GM18519 (cell line): ENCODE data around the gene GAPVD1.
"Not testable (repeated sequence)": the region's sequence is repeated elsewhere in the genome, so short reads cannot be mapped to it uniquely, and the experiment has no call there.

Experiments used
- ATAC-seq: cut with Tn5 transposase; IDR thresholded peaks from one replicate; pipeline ENCODE4 v1.9.1; 2021; ENCODE audit warnings: mild to moderate bottlenecking, moderate library complexity; ENCODE audit not compliant: unreplicated experiment, low FRiP score

The GAPVD1 gene

GRCh38 chr9:125302241-125302640 is 40.6 kb downstream of the GAPVD1 start:
- no peak for ATAC-seq

DNA sequence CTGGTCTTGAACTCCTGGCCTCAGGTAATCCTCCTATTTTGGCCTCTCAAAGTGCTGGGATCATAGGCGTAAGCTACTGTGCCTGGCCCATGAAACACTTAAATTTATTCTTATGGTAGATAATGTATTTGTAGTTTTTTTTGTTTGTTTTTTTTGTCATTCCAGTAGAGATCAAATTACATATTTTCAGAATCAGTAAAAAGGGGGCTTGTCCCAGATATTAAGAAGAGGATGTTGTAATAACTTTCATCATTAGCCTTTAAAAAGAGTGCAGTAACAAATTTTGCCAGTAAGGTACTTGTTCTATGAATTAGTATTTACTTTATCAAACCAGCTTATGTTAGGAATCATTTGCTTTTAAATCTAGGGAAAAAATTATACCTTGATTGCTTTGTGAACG is 42.6 kb downstream of the GAPVD1 start:
- no peak for ATAC-seq

- no peak for ATAC-seq
Measured at GRCh38 chr9:125312411-125312810, 50.8 kb downstream of the GAPVD1 start.

GRCh38 chr9:125316359-125316758 is 54.7 kb downstream of the GAPVD1 start:
- ATAC-seq, result not testable (repeated sequence)

DNA sequence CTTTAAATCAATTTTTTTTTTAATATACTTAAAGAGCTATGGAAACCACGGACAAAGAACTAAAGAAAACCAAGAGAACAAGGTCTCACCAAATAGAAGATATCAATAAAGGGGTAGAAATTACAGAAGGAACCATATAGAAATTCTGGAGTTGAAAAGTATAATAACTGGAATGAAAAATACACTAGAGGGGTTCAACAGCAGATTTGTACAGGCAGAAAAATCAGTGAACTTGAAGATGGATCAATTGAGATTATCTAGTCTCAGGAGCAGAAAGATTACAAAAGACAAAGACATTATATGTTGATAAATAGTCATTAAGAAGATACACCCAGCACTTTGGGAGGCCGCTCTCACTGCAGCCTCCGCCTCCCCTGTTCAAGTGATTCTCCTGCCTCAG is 56.1 kb downstream of the GAPVD1 start:
- ATAC-seq, result no peak

DNA sequence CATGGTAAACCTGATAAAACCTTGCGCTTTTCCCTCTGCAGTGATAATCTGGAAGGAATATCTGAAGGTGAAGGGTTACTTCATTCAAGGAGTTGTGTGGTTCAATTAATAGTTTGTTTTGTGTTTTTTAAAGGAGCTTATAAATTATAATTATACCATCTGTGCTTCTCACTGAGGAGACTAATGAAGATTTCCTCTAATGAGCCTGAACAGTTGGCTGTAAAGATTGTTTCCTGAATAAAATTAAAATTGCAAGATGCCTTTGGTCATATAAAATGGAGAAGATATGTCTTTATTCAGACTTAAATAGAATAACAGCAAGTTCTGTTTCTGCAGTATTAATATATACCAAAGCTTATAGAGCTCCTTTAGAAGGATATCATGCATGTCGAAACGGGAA is 59.9 kb downstream of the GAPVD1 start:
- ATAC-seq, result no peak

GRCh38 chr9:125323615-125324014 is 62.0 kb downstream of the GAPVD1 start:
- no peak for ATAC-seq

DNA sequence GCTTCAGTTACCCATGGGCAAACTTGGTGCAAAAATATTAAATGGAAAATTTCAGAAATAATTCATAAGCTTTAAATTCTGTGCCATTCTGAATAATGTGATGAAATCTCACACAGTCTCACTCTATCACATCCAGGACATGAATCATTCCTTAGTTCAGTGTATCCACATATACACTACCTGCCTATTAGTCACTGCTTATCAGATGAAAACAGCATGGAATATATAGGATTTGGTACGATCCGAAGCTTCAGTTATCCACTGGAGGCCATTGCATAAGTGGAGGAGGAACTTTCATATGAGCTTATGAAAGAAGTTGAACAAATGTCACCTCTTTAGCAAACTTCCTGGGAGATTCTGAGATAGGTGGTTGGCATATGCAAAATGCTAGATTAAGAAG is 64.2 kb downstream of the GAPVD1 start:
- no peak for ATAC-seq

DNA sequence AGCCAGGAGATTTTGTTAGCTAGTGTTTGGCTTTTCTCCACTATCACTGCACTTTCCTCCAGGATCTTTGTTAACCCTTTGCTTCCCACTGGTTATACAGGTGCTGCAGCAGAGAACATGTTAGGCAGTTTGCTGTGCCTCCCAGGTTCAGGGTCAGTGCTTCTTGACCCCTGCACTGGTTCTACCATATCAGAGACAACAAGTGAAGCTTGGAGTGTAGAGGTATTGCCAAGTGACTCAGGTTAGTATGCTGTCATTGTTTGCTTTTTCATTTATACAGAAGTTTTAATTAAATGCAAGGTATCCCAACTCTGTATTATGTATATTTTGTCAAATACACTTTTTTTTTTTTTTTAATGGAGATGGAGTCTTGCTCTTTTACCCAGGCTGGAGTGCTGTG is 68.4 kb downstream of the GAPVD1 start:
- no peak for ATAC-seq

DNA sequence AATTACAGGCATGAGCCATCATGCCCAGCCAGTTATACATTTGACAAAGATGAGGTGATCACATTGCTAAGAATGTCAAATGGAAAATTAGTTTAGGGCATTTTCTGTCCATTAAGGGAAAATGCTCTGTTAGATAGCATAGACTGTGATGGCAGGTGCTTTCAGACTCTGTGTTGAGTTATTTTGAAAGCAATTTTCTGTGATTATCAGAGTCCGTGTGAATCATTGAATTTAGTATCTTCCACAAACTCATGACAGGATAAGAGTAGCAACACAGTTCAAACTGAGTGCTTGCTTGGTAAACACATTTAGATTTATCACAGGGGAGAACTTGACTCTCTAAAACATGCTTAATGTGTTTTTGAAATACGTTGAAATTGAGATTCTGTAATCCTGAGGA is 69.0 kb downstream of the GAPVD1 start:
- no peak for ATAC-seq

DNA sequence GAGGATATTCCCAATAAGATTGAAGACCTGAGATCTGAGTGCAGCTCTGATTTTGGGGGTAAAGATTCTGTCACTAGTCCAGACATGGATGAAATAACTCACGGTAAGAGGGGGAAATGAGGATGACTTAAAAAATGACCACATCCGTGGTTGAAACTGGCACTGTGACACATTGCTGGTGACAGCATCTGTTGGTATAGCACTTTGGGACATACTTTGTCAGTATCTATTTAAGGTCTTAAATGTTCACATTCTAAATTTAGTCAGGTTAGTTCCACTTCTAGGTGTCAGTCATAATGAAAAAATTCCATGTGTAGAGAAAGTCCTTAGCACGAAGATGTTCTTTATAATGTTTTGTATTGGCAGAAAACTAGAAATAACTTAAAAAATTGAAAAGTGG is 70.9 kb downstream of the GAPVD1 start:
- ATAC-seq, result no peak

DNA sequence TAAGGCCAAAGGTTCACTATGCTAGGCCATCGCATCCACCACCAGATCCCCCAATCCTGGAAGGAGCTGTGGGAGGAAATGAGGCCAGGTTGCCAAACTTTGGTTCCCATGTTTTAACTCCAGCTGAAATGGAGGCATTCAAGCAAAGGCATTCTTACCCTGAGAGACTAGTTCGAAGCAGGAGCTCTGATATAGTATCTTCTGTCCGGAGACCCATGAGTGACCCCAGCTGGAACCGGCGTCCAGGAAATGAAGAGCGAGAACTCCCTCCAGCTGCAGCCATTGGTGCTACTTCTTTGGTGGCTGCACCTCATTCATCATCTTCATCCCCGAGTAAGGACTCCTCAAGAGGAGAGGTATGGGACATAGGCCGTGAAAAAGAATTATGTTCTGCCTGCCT is 75.6 kb downstream of the GAPVD1 start:
- ATAC-seq, result no peak

DNA sequence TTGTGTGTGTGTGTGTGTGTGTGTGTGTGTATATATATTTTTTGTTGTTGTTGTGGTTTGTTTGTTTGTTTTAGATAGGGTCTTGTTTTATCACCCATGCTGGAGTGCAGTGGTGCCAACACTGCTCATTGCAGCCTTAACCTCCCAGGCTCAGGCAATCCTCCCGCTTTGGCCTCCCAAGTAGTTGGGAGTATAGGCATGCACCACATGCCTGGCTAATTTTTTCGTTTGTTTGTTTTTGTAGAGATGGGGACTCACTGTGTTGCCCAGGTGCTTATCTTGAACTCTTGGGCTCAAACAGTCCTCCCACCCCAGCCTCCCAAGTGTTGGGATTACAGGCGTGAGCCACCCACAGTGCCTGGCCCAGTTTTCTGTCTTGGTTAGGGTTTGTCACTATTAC is 77.3 kb downstream of the GAPVD1 start:
- no peak for ATAC-seq

DNA sequence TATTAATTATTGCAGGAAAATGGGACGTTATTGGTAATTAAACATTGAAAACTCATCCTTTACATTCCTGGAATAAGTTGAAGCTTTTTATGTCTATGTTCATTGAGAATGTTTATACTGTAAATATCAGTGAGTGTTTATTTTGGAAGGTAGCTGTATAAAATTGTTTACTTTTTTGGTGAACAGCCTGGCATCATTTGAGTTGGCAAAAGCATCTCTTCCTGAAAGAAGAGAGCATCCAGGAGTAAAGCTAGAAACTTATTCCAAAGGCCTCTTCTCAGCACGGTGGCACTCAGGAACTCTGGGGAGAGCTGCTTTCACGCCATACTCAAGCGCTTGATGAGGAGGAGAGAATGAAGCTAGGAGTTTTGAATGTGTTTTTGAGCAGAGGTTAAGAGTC is 79.9 kb downstream of the GAPVD1 start:
- no peak for ATAC-seq

DNA sequence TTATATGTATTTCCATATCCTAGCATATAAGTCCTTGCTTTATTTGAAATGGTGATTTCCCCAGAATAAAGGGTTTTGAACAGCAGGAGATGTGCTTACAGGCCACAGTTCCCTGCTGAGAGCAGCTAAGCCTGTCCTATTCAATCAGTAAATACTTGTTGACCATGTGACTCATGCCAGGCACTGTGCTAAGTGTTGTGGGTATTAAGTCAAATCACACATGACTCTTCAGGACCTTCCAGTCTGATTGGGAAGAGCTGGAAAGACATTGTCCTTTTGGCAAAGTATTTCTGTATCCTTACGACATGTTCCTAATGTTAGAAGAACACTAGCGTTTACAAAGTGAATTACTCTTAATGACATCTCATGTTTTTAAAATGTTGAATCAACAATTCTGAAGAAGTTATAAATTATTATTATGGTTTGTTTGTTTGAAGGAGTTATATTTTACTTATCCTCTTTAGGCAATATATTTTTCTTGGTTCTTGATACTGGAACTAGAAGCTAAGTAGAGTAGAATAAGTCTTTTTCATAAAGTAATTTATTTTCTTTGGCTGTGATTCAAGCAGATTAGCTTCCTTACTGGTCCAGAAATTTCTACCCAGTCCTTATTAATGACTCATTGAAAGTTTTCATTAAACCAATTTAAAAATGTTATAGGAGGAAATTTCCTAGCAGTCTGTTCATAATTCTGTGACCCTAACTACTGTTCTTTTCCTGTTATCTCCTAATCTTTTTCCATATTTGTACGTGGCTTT is 82.1 kb downstream of the GAPVD1 start:
- ATAC-seq, result no peak

DNA sequence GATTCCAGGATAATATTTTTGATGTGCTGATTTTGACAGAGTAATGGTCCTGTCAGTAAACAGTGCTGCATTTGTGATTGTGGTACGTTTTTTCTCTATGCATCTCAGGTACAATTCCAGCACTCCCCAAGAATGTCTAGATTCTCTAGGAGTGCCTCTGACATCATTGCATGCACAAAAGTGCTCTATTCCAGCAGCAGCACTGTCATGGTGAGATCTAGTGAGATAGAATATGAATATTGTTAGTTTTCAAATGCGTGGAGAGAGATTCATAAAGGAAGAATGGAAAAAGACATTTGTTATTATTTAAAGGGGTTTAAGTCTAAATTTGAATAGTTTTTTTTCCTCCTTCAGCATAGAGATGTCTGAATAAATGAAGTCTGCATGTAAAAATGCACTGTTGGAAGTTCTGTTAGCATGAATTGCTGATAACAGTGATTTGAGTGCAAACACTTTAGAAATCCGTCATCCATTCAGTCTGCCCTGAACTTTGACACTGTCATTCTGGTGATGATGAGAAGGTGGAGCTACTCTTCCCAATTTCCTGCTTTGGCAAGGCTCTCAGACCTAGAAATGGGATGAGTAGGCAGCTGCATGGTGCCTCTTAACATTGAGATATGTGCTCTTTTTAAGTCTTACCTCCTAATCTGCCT is 84.6 kb downstream of the GAPVD1 start:
- no peak for ATAC-seq

DNA sequence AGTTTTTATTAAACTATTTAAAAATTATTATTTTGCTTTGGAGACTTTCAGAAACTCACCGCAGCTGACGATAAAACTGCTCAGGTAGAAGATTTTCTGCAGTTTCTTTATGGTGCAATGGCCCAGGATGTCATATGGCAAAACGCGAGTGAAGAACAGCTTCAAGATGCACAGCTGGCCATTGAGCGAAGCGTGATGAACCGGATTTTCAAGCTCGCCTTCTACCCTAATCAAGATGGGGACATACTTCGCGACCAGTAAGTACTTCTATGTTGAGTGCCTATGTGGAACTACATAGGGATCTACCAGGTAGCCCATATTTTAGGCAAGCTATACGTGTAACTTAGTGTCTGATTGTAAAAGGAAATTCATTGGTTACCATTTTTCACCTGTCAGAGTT is 94.0 kb downstream of the GAPVD1 start:
- no peak for ATAC-seq

DNA sequence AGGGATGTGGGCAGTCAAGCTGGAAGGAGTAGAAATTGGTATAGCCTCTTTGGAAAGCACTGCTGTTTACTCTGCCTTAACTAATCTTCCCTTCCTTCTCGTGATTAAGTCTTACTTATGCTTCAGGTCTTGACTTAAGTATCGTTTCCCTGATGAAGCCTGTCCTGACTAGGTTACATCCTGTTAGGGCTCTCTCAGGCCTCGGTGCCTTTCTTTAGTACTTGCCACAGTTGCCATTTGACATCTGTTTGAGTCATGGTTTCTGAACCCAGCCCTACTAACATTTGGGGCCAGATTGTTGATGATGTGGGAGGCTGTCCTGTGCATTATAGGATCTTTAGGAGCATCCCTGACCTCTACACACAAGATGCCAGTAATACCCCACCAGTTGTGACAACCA is 94.4 kb downstream of the GAPVD1 start:
- no peak for ATAC-seq

- no peak for ATAC-seq
Measured at GRCh38 chr9:125359011-125359410, 97.4 kb downstream of the GAPVD1 start.

- no peak for ATAC-seq
Measured at GRCh38 chr9:125360601-125361000, 99.0 kb downstream of the GAPVD1 start.

DNA sequence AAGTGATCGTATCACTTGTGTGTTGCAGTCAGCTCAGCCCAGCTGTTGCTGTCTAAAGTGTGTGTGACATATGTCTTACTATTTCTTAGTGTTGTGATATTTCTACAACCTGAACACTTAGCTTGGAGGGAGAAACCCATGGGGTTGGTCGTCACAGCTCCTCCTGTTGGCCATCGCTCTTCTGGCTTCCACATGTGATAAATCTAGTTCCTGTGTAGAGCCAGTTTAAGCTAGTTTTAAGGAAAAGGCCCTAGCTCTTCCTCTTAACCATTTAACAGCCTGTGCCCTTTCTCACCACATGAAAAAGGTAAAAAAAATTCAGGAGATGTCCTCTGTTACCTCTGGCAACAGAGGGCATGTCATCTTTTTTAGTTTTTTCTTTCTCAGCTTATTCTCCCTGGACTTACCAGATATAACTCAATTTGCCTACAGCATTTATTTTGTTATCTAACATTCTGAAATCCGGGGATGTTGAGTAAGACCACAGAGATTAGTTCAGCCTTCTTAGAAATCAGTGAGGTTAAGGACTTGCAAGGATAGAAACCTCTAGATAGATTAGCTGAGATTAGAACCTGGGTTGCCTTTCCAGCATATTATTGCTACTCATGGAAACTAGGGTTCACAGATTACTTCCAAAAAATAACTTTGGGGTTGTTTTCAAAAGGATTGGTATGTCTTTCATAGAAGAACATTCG is 100.4 kb downstream of the GAPVD1 start:
- no peak for ATAC-seq

DNA sequence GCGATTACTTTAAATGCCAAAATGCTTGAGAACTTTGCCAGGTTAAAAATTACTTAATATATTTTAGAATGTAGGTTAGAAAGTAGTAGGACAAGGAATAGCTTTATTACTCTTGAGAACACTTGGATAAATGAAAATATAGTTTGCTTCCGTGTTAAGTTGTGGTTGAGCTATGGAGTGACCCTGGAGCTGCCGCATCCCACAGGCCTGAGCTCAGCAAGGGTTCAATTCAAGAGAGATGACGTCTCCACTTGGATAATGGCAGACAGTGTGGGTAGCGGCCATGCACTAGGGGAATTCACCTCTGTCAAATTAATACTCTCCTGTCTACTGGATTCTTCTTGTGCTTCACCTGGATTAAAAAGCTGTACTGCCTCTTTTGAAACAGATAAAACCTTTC is 105.0 kb downstream of the GAPVD1 start:
- ATAC-seq, result no peak
